Measurements from ENCODE around the gene YTHDF2. TPM values are rescaled to one million over a fixed set of nuclear protein-coding genes. Genes with fewer than 3 reads are reported as not detected.

The YTHDF2 gene
- total and polyA plus RNA-seq, 8 donors = 9.9 to 50.5 (median 28.0) TPM

DNA sequence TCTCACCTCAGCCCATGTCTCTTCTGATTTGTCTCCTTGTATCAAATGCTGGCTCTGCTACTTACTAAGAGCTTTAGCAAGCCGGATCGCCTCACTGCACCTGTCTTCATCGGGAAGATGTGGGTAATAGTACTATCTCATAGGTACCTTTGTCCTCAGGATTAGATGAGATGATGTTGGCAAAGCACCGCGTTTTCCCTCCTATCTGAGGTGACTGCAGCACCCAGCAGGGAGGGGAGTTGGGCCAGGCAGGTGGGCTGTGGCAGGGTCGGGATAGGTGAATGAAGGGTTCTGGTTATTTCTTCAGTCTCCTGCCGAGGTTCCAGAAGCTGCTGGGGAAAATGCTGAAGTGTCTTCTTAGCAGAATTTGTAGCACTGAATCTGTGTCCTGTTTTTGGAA is 80.4 kb downstream of the YTHDF2 start:
- Histone ChIP-seq H3K27me3 (peaks cover 11 to 79% (median 49%) of the 10 kb centered on the region in 3 donors), H3K36me3 (no peaks in the 10 kb centered on the region), H3K4me3 (no peak overlapping the region), H3K4me1 (peaks cover 0 to 7% (median 3%) of the 10 kb centered on the region in 4 donors), H3K27ac (no peak overlapping the region), H3K9me3 (no peaks in the 10 kb centered on the region)
- DNase-seq = no peak
- intact Hi-C loops (cut with DNase I; ENCODE audit: low total_unique reads) = no loop called here
- WGBS, 5 donors = 67 to 76% (median 74%) methylated on average over 5 to 7 of the region's 7 CpGs
- TF ChIP-seq POLR2A (IDR thresholded peaks at IDR 0.05) = no peak
- no peak for TF ChIP-seq EP300 (IDR thresholded peaks at IDR 0.05)
- TF ChIP-seq CTCF (IDR thresholded peaks at IDR 0.05) = no peak
- TF ChIP-seq POLR2AphosphoS5 (IDR thresholded peaks at IDR 0.05) = no peak

DNA sequence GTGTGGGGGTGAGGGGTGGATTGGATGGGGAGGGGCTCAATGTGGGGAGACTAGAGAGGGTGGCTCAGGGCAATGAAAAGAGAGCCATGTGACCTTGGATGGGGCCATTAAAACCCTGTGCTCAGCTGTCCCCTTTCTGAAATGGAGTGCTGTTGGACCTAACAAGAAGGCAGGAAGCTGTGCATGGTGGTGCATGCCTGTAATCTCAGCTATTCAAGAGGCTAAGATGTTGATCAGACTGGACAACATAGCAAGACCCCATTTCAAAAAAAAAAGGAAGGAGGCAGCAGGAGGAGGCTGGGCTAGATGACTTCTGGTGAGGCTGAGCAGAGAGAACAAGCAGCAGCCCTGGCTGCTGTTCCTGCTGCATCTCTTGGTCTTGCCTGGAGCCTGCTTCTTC is 82.3 kb downstream of the YTHDF2 start:
- H3K36me3 ChIP-seq = no peaks in the 10 kb centered on the region
- DNase-seq = no peak
- H3K9me3 ChIP-seq = no peaks in the 10 kb centered on the region
- H3K27ac ChIP-seq = no peak overlapping the region
- TF ChIP-seq CTCF (IDR thresholded peaks at IDR 0.05) (no peak), EP300 (IDR thresholded peaks at IDR 0.05) (no peak), POLR2A (IDR thresholded peaks at IDR 0.05) (no peak), POLR2AphosphoS5 (IDR thresholded peaks at IDR 0.05) (no peak)
- H3K27me3 ChIP-seq = peaks cover 6 to 68% (median 34%) of the 10 kb centered on the region in 3 donors
- H3K4me3 ChIP-seq = no peak overlapping the region
- no peaks in the 10 kb centered on the region for H3K4me1 ChIP-seq
- intact Hi-C loops (cut with DNase I; ENCODE audit: low total_unique reads) = no loop called here

Small RNAs within 50 kb of the gene (small RNA-seq; reads per million reads assigned to genes)
- gene RF00422 = 0 reads per million in 4 donors

Other genes with a start within 250 kb of the YTHDF2 start
- 100 to 1,000 TPM in 2 of 5 donors, 10 to 100 TPM in 2, 1 to 10 TPM in 1; 6.7 to 116 (median 24.6) TPM for gene RCC1, start 230.9 kb upstream of the YTHDF2 start, total RNA-seq
- gene RCC1, start 230.9 kb upstream of the YTHDF2 start, polyA plus RNA-seq = 10 to 100 TPM; 24.1 to 25.3 (median 24.3) TPM
- 100 to 1,000 TPM in 1 of 5 donors, 10 to 100 TPM in 3, 1 to 10 TPM in 1; 6.2 to 112 (median 23.1) TPM for gene TRNAU1AP, start 183.9 kb upstream of the YTHDF2 start, total RNA-seq
- gene TRNAU1AP, start 183.9 kb upstream of the YTHDF2 start, polyA plus RNA-seq = 10 to 100 TPM; 22.1 to 25.6 (median 23.7) TPM
- gene RAB42, start 144.7 kb upstream of the YTHDF2 start, total RNA-seq = 1 to 10 TPM in 3 of 5 donors, not detected in 2; 2.8 to 5.5 (median 4.6) TPM
- 1 to 10 TPM in 2 of 3 donors, under 1 TPM in 1; 0.70 to 1.6 (median 1.5) TPM for gene RAB42, start 144.7 kb upstream of the YTHDF2 start, polyA plus RNA-seq
- 10 to 100 TPM in 3 of 5 donors, 1 to 10 TPM in 2; 1.8 to 31.2 (median 13.6) TPM for gene TAF12, start 93.9 kb upstream of the YTHDF2 start, total RNA-seq
- gene TAF12, start 93.9 kb upstream of the YTHDF2 start, polyA plus RNA-seq = 10 to 100 TPM; 18.4 to 26.2 (median 25.8) TPM
- not detected for gene RNU11, start 88.3 kb upstream of the YTHDF2 start, total RNA-seq
- gene RNU11, start 88.3 kb upstream of the YTHDF2 start, polyA plus RNA-seq = not detected
- gene GMEB1, start 68.2 kb upstream of the YTHDF2 start, total RNA-seq = 10 to 100 TPM in 1 of 5 donors, 1 to 10 TPM in 3, not detected in 1; 5.5 to 13.8 (median 8.3) TPM
- gene GMEB1, start 68.2 kb upstream of the YTHDF2 start, polyA plus RNA-seq = 1 to 10 TPM; 2.6 to 4.0 (median 3.9) TPM
- gene OPRD1, start 75.2 kb downstream of the YTHDF2 start, total RNA-seq = under 1 TPM in 1 of 5 donors, not detected in 4; 0.37 TPM
- gene OPRD1, start 75.2 kb downstream of the YTHDF2 start, polyA plus RNA-seq = under 1 TPM in 1 of 3 donors, not detected in 2; 0.03 TPM
- gene EPB41, start 177.6 kb downstream of the YTHDF2 start, total RNA-seq = 100 to 1,000 TPM in 1 of 5 donors, 10 to 100 TPM in 4; 40.3 to 112 (median 59.5) TPM
- gene EPB41, start 177.6 kb downstream of the YTHDF2 start, polyA plus RNA-seq = 10 to 100 TPM in 2 of 3 donors, 1 to 10 TPM in 1; 6.4 to 17.3 (median 12.2) TPM